OCI-LY3 (cell line): ENCODE results near the gene FIBCD1.

ENCODE experiments used
- H2AFZ ChIP-seq: fragments of 200-600, 300-600 bp; shearing (Covaris generic); 2 replicates; pipeline ENCODE4 v1.6.0; 2014; ENCODE audit warnings: antibody characterized with exemption, low read depth, low read length
- H3K27ac ChIP-seq: fragments of 200-600, 300-600 bp; sonication (generic); 2 replicates; pipeline ENCODE4 v1.5.1; 2014; ENCODE audit warnings: mild to moderate bottlenecking, low read length, moderate library complexity, mixed read lengths
- H3K27me3 ChIP-seq: fragments of 200-600, 300-600 bp; sonication (generic); 2 replicates; pipeline ENCODE4 v1.6.1; 2014; ENCODE audit warnings: low read depth, low read length, mixed read lengths
- H3K36me3 ChIP-seq: fragments of 200-600, 300-600 bp; sonication (generic); replicated peaks from 2 replicates; pipeline ENCODE3; 2014; ENCODE audit warnings: low read depth, low read length, mixed read lengths
- H3K4me1 ChIP-seq: fragments of 300-600, 200-600 bp; sonication (generic); 2 replicates; pipeline ENCODE4 v1.6.1; 2014; ENCODE audit warnings: low read length, mixed read lengths
- H3K4me2 ChIP-seq: fragments of 200-600, 300-600 bp; sonication (generic); 2 replicates; pipeline ENCODE4 v1.6.1; 2014; ENCODE audit warnings: low read length, mixed read lengths
- H3K4me3 ChIP-seq: fragments of 300-600, 200-600 bp; sonication (generic); 2 replicates; pipeline ENCODE4 v1.5.1; 2014; ENCODE audit warnings: antibody characterized with exemption, mild to moderate bottlenecking, low read length, moderate library complexity
- H3K79me2 ChIP-seq: fragments of 300-600, 200-600 bp; shearing (Covaris generic); 2 replicates; pipeline ENCODE4 v1.6.1; 2014; ENCODE audit warnings: mild to moderate bottlenecking, low read length, mixed read lengths
- H3K9ac ChIP-seq: fragments of 300-600, 200-600 bp; shearing (Covaris generic); 2 replicates; pipeline ENCODE4 v1.6.0; 2014; ENCODE audit warnings: mild to moderate bottlenecking, low read length, moderate library complexity
- H3K9me3 ChIP-seq: fragments of 200-600, 300-600 bp; shearing (Covaris generic); 2 replicates; pipeline ENCODE4 v1.6.1; 2014; ENCODE audit warnings: low read length, mixed read lengths; ENCODE audit not compliant: insufficient read depth
- H4K20me1 ChIP-seq: fragments of 200-600, 300-600 bp; sonication (generic); 2 replicates; pipeline ENCODE4 v1.6.1; 2016; ENCODE audit warnings: low read length, mixed read lengths; ENCODE audit not compliant: insufficient read depth
- CTCF ChIP-seq: fragments of 200-600, 300-600 bp; sonication (generic); IDR thresholded peaks from 2 replicates; pipeline ENCODE4 v1.5.1; 2014; ENCODE audit warnings: antibody characterized with exemption, low read length, low read depth
- EZH2phosphoT487 ChIP-seq: fragments of 200-600 bp; shearing (Covaris generic); IDR thresholded peaks from 2 replicates; pipeline ENCODE4 v1.6.1; 2018; ENCODE audit warnings: antibody characterized with exemption, mixed run types, low read depth

The FIBCD1 gene

GRCh38 chr9:130981002-130981755 lies 42.1 kb upstream of the FIBCD1 start:
- no peaks in the 10 kb centered on the region for H3K9me3 ChIP-seq
- H3K27me3 ChIP-seq = no peaks in the 10 kb centered on the region
- no peak overlapping the region for H2AFZ ChIP-seq
- H3K36me3 ChIP-seq = no peaks in the 10 kb centered on the region
- no peak overlapping the region for H3K4me3 ChIP-seq
- H3K79me2 ChIP-seq = no peaks in the 10 kb centered on the region
- no peaks in the 10 kb centered on the region for H4K20me1 ChIP-seq
- H3K4me2 ChIP-seq = no peak overlapping the region
- TF ChIP-seq EZH2phosphoT487 = no peak
- no peak for TF ChIP-seq CTCF
- no peaks in the 10 kb centered on the region for H3K4me1 ChIP-seq
- no peak overlapping the region for H3K27ac ChIP-seq
- H3K9ac ChIP-seq = no peak overlapping the region

DNA sequence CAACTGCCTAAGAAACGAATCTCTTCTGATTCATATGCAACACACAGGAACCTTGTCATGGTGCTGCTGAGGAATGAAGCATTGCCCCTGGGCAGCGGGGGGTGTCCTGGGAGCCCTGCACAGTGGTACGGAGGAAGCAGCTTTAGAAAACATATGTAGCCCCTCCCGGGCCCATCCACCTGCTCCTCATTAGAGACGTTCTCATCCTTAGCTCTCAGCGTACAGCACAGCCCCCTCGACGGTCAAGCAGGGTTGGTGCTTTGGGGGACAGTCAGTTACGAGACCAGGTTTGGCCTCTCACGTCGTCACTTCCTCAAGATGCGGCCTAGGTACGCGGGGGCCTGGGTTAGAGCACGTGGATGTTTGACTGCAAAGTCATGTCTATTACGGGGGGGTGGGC lies 41.5 kb upstream of the FIBCD1 start:
- H3K27me3 ChIP-seq = no peaks in the 10 kb centered on the region
- no peak overlapping the region for H2AFZ ChIP-seq
- TF ChIP-seq EZH2phosphoT487 (no peak), CTCF (no peak)
- no peak overlapping the region for H3K4me2 ChIP-seq
- no peak overlapping the region for H3K4me3 ChIP-seq
- no peaks in the 10 kb centered on the region for H3K4me1 ChIP-seq
- no peaks in the 10 kb centered on the region for H4K20me1 ChIP-seq
- no peak overlapping the region for H3K9ac ChIP-seq
- no peak overlapping the region for H3K27ac ChIP-seq
- H3K79me2 ChIP-seq = no peaks in the 10 kb centered on the region
- H3K36me3 ChIP-seq = no peaks in the 10 kb centered on the region
- H3K9me3 ChIP-seq = no peaks in the 10 kb centered on the region

- H3K36me3 ChIP-seq = no peaks in the 10 kb centered on the region
- no peaks in the 10 kb centered on the region for H4K20me1 ChIP-seq
- H3K4me2 ChIP-seq = no peak overlapping the region
- H3K27ac ChIP-seq = no peak overlapping the region
- H3K79me2 ChIP-seq = no peaks in the 10 kb centered on the region
- no peak overlapping the region for H2AFZ ChIP-seq
- H3K9me3 ChIP-seq = no peaks in the 10 kb centered on the region
- no peaks in the 10 kb centered on the region for H3K27me3 ChIP-seq
- H3K9ac ChIP-seq = no peak overlapping the region
- H3K4me3 ChIP-seq = no peak overlapping the region
- H3K4me1 ChIP-seq = no peaks in the 10 kb centered on the region
- TF ChIP-seq CTCF (no peak), EZH2phosphoT487 (no peak)
Measured at GRCh38 chr9:130979591-130980385, 40.7 kb upstream of the FIBCD1 start.

GRCh38 chr9:130977811-130978221 lies 38.8 kb upstream of the FIBCD1 start:
- H3K36me3 ChIP-seq = no peaks in the 10 kb centered on the region
- TF ChIP-seq EZH2phosphoT487 (no peak), CTCF (no peak)
- no peak overlapping the region for H3K9ac ChIP-seq
- H3K4me2 ChIP-seq = no peak overlapping the region
- no peak overlapping the region for H3K27ac ChIP-seq
- no peaks in the 10 kb centered on the region for H3K9me3 ChIP-seq
- no peaks in the 10 kb centered on the region for H3K4me1 ChIP-seq
- no peaks in the 10 kb centered on the region for H3K79me2 ChIP-seq
- H2AFZ ChIP-seq = no peak overlapping the region
- H3K27me3 ChIP-seq = no peaks in the 10 kb centered on the region; the same call in 1 of the 2 replicates
- H3K4me3 ChIP-seq = no peak overlapping the region
- H4K20me1 ChIP-seq = no peaks in the 10 kb centered on the region
